GM21717 (cell line): ENCODE measurements around the gene MICB.
"Not testable (repeated sequence)": the region's sequence is repeated elsewhere in the genome, so short reads cannot be mapped to it uniquely, and the experiment has no call there.

Experiments
- ATAC-seq: cut with Tn5 transposase; IDR thresholded peaks from one replicate; pipeline ENCODE4 v1.9.1; 2021; ENCODE audit warnings: mild to moderate bottlenecking, moderate library complexity; ENCODE audit not compliant: unreplicated experiment

The MICB gene

GRCh38 chr6:31498748-31499147 lies 803 bp downstream of the MICB start:
- no peak for ATAC-seq

- ATAC-seq = not testable (repeated sequence)
Observed at GRCh38 chr6:31499648-31500047, 1.7 kb downstream of the MICB start.

- no peak for ATAC-seq
Observed at GRCh38 chr6:31502586-31502985, 4.6 kb downstream of the MICB start.

- ATAC-seq = not testable (repeated sequence)
Observed at GRCh38 chr6:31509036-31509435, 11.1 kb downstream of the MICB start.

GRCh38 chr6:31510007-31510406 lies 12.1 kb downstream of the MICB start:
- no peak for ATAC-seq

GRCh38 chr6:31513456-31514165 lies 15.7 kb downstream of the MICB start:
- ATAC-seq = no peak

- ATAC-seq = no peak
Observed at GRCh38 chr6:31521835-31522234, 23.9 kb downstream of the MICB start.

GRCh38 chr6:31525553-31525931 lies 27.6 kb downstream of the MICB start:
- no peak for ATAC-seq

GRCh38 chr6:31525932-31526591 lies 28.1 kb downstream of the MICB start:
- no peak for ATAC-seq

GRCh38 chr6:31528307-31528777 lies 30.4 kb downstream of the MICB start:
- no peak for ATAC-seq

GRCh38 chr6:31528821-31529328 lies 30.9 kb downstream of the MICB start, which contains the start of gene MCCD1:
TSS of gene MCCD1 (plus strand) at chr6:31528962. CDS start at chr6:31529015, 53 bp downstream.
- ATAC-seq = no peak

GRCh38 chr6:31529329-31530150 lies 31.6 kb downstream of the MICB start:
- ATAC-seq = no peak

- ATAC-seq = no peak
Observed at GRCh38 chr6:31530659-31531058, 32.7 kb downstream of the MICB start.

- ATAC-seq = no peak
Observed at GRCh38 chr6:31531162-31531561, 33.2 kb downstream of the MICB start.

GRCh38 chr6:31531771-31532643 lies 34.1 kb downstream of the MICB start:
- no peak for ATAC-seq

- no peak for ATAC-seq
Observed at GRCh38 chr6:31532644-31533454, 34.9 kb downstream of the MICB start.

- ATAC-seq = no peak
Observed at GRCh38 chr6:31533455-31533841, 35.5 kb downstream of the MICB start.

GRCh38 chr6:31534011-31534410 lies 36.1 kb downstream of the MICB start:
- ATAC-seq = no peak

GRCh38 chr6:31534521-31535040 lies 36.6 kb downstream of the MICB start:
- no peak for ATAC-seq
